HG03457 (cell line): ENCODE data around the gene CFI.

ENCODE experiments used
- ATAC-seq: cut with Tn5 transposase; IDR thresholded peaks from one replicate; pipeline ENCODE4 v1.9.1; 2021; ENCODE audit warnings: moderate number of reproducible peaks; ENCODE audit not compliant: unreplicated experiment

The CFI gene

GRCh38 chr4:109735566-109736365 is 66.0 kb downstream of the CFI start:
- no peak for ATAC-seq

- ATAC-seq, result no peak
Observed at GRCh38 chr4:109733728-109734127, 68.1 kb downstream of the CFI start.

GRCh38 chr4:109730619-109731545 is 70.9 kb downstream of the CFI start:
- ATAC-seq, result no peak

DNA sequence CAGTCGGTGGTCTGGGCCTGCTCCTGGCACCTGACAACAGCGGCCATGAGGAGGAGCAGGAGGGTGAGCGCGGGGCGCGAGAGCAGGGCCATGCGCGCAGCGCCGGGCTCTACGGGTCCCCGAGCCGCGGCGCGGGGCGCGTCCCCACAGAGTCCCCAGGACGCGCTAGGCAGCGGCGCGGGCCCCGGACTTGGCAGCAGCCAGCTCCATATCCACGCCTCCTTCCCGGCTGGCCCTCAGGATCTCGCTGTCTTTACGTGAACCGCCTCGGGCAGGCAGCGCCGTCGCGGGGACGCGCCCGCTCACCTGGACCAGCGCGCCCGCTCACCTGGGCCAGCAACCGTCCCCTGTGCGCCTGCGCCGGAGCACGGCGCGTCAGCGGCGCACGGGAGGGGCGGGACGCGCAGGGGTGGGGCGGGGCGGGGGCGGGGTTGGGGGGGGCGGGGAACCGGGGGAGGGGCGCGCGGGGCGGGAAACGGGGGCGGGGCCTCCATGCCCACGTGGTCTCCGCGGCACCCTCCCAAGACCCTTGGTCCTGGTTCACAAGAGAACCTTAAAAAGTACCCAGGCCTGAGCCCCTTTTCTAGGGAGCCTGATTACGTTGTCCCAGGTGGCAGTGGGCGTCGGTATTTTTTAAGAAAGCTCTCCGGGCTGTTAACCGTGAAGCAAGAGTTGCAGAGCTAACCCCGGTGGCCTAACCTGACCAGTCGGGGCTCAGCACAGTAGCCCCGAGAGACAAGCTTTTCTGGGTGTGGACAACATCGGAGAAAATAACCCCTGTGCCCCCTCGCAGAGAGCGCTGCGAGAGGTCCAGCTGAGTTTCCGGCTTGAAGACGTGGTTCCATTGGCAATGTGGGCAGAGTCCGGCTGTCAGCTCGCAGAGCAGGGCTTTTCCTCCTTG is 71.8 kb downstream of the CFI start, which contains the start of gene PLA2G12A:
Gene PLA2G12A, minus strand, starts transcription at position 353 of the 901 bp plus-strand sequence. Its CDS starts 261 bp downstream, at position 92.
- peak; percentile 68 for ATAC-seq

DNA sequence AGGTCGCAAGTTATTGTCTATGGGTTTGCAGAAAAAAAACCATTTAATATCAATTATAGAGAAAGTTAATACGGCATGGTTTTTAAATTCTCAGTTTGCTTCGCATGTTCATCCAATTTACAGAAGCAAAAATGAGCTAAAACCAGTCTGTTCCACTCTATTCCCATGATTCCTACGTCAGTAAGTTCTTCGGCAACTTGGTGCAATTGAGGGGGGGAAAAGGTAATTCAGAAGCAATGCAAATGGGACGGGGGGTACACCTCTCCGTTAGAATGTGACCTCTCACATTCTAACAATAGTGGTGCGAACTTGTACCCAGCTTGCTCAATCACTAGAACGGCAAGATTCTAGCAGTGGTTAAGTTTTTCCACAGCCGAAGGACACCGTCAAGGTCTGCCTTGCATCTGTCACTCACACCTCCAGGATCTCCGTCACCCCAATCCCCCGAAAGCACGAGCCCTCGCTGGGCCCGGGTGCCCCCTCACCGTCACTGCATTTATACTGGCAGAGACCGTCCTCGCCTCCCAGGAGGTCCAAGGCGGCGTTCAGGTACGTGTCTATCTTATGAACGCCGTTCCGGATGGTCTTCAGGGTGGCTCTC is 72.6 kb downstream of the CFI start:
- no peak for ATAC-seq

GRCh38 chr4:109728385-109728784 is 73.4 kb downstream of the CFI start:
- ATAC-seq, result no peak

DNA sequence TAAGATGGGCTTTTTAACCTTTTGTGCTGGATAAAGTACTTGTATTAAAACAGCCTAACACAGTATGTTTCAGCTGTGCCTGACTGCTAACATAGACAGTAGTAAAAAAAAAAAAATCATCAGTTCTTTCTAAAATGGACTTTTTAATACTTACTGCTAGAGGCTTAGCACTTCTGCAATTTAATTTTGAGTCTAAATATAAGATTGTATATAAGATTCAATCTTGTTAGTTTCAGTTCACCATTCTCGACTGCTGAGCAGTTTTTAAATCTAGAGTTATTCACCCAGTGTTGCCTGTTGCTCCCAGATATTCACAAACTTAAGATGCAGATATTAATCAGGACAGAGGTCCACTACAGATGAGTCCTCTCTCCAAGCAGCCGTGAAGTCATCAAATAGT is 78.7 kb downstream of the CFI start:
- ATAC-seq, result no peak

DNA sequence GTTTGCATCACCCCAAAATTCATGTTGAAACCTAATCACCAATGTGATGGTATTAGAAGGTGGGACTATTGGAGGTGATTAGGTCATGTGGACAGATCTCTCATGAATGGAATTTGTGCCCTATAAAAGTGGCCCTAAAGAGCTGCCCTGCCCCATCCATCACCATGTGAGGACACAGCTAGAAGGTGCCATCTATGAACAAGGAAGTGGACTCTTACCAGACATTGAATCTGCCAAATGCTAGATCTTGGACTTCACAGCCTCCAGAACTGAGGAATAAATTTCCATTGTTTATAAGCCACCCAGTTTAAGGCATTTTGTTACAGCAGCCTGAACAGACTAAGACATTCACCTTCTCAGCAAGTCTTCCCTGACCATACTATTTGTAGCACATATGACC is 79.4 kb downstream of the CFI start:
- no peak for ATAC-seq

GRCh38 chr4:109721033-109721432 is 80.8 kb downstream of the CFI start:
- no peak for ATAC-seq

- no peak for ATAC-seq
Observed at GRCh38 chr4:109719604-109720003, 82.2 kb downstream of the CFI start.

DNA sequence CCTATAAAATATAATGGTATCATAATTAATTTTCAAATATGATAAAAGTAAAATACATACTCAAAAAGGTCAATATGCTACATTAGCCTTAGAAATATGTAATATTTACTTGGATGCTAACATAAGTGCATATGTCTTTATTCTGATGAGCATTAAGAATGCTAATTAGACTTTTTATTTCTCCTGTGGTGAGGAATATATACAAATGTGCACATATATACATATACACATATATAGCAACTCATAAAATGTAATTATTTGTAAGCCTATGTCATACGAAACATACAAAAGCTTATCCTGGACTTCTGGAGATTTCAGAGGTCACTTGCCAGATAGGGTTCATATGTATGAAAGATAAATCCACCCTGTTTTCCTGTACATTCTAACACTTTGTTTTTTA is 83.0 kb downstream of the CFI start:
- ATAC-seq, result no peak

DNA sequence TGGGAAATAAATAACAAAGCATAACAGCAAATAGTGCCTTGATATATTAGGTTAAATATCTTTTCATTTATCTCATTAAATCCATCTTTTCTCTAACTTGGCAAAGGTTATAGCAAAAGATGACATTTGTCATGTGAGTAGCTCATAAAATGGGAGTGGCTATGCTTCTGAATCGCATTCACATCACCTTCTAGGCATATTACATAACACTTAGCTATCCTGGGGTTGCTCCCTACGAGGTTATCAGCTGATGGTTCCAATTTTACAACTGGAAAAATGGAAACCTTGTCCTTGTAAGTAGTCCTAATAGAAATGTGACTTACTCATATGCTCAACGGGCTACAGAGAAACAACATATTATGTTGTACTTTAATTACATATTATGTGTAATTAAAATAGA is 88.3 kb downstream of the CFI start:
- ATAC-seq, result no peak

- ATAC-seq, result no peak
Observed at GRCh38 chr4:109708990-109709389, 92.8 kb downstream of the CFI start.

- ATAC-seq, result no peak
Observed at GRCh38 chr4:109708435-109708834, 93.4 kb downstream of the CFI start.

DNA sequence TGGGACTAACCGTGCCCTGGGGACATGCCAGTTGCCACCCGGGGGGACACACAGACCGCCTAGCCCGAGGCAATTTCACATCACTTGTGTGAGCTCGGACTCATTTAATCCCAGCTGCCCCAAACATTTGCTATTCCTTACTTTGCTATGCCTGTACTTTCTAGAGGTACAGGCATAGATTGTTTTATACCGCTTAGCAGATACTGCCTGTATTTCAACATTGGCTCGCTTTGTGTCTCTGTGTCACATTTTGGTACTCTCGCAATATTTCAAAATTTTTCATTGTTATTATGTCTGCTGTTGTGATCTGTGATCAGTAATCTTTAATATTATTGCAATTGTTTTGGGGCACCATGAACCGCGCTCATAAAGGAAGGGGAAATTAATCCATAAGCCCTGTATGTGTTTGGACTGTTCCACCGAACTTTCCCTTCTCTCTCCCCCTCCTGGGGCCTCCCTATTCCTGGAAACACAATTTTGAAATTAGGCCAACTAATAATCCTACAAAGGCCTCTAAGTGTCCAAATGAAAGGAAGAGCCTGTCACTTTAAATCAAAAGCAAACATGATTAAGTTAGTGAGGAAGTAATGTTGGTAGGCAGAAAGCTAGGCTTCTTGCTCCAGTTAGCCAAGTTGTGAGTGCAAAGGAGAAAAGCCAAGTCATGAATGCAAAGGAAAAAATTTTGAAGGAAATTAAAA is 98.0 kb downstream of the CFI start:
- ATAC-seq, result no peak

DNA sequence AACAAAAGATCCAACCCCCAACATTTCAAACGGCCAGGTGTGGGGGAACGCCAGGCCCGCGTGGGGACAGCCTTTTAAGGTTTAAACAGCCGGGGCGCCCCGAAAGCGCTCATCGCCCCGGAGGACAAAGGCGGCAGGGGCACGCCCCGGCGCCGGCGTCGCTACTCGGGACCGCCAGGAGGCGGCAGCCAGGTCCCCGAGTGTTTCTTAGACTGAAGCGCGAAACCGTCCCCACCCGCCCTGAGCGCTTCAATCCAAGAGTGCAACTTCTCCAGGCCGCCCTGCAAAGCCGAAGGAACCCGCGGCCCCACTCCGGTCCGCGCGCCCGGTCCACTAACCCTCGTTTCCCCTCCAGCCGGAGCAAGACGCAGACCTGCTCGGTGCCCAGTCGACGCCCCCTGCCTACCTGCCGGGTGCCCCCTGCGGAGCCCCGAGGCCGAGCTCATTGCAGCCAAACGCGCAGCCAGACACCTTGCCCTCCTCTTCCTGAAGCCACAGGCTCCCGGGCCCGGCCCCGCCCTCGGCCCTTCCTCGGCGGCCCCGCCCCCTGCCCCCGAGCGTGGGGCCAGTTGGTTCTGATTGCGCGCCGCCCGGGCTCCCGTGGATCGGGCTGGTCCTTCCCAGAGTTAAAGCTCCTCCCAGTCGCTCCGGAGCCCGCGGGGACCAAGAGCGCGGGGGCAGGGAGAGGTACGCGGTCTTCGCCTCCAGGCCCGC is 98.7 kb downstream of the CFI start, which contains the start of gene CASP6:
Gene CASP6, minus strand, starts transcription at position 496 of the 714 bp plus-strand sequence. Its CDS starts 50 bp downstream, at position 446.
- ATAC-seq, result peak; percentile 75

DNA sequence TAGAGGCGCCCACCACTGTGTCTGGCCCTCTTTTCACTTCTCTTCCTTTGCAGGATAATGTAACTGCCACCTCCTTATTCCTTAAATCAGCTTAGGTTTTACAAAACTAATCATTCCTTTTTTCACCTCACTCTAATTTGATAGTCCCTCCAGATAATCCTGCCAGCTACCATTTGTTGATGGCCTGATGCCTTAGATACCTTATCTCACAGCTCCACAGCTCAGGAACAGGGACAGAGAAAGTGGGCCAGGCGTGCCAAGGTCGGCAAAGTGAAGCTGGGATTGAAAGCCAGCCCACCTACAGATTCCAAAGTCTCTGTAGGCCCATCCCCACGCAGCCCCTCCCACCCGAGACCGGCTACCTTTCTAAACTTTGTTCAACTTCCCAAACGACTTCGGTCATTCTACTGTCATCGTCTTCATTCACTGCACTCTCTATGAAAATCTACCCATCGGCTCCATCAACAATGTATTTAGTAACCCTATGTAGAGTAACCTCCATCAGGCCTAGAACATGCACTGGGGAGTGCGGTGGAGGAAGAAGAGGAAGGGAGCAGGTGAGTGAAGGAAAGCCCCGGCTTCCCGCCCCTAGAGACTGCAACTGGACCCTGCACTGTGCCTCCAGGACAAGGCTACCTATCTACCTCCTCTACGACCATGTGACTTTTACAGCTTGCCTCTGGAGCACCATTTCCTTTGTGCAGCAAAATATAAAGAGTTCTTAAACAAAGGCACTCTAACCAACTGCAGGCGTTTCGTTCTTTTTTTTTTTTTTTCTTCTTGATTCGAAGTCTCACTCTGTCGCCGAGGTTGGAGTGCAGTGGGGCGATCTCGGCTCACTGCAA is 100.0 kb downstream of the CFI start:
- no peak for ATAC-seq

DNA sequence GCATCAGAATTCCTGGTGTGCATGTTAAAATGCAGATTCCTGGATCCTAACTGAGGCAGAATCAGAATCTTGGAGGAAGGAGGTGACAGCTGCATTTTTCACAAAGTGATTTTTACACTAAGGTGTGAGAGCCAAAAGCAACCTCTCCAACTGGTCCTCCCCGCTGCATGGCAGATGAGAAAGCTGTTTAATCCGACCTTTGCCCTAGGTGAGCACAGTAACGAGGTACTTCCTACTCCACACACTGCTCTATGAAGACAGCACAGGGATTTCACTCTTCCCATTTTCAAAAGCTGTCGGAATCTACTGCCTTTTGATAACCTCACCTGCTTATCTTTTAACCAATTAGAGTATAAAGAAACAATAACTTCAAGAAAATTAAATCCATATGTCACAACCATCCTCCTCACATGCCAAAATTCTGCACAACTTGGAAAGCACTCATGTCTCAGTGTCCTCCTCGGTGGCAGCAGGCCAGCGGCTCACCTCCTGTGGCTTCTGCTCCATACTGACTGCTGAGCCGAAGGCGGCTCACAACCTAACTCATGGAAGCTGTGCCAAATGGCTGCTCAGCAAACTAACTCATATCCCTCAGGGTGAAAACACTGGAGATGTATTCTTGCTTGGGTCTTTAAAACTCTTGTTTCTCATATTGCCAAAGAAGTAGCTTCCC is 102.1 kb downstream of the CFI start:
- no peak for ATAC-seq
